HG03095 (cell line): Measurements from ENCODE around the gene IYD.
"Not testable (repeated sequence)": the region's sequence is repeated elsewhere in the genome, so short reads cannot be mapped to it uniquely, and the experiment has no call there.

Experiments
- ATAC-seq: cut with Tn5 transposase; IDR thresholded peaks from one replicate; pipeline ENCODE4 v1.9.1; 2021; ENCODE audit warnings: moderate library complexity; ENCODE audit not compliant: unreplicated experiment

The IYD gene

GRCh38 chr6:150352321-150353296, 16.2 kb upstream of the IYD start:
- no peak for ATAC-seq

- ATAC-seq: no peak
Observed at GRCh38 chr6:150353445-150353844, 15.4 kb upstream of the IYD start.

GRCh38 chr6:150354754-150355571, 13.8 kb upstream of the IYD start:
- no peak for ATAC-seq

GRCh38 chr6:150355932-150356331, 12.9 kb upstream of the IYD start:
- ATAC-seq: no peak

GRCh38 chr6:150361876-150362275, 6.9 kb upstream of the IYD start:
- ATAC-seq: no peak

- ATAC-seq: no peak
Observed at GRCh38 chr6:150363733-150364132, 5.1 kb upstream of the IYD start.

- ATAC-seq: no peak
Observed at GRCh38 chr6:150366118-150366778, 2.6 kb upstream of the IYD start.

GRCh38 chr6:150369408-150369807, 596 bp downstream of the IYD start:
- ATAC-seq: no peak

- no peak for ATAC-seq
Observed at GRCh38 chr6:150370112-150370511, 1.3 kb downstream of the IYD start.

- no peak for ATAC-seq
Observed at GRCh38 chr6:150371356-150371755, 2.5 kb downstream of the IYD start.

GRCh38 chr6:150372051-150372450, 3.2 kb downstream of the IYD start:
- ATAC-seq: no peak

- ATAC-seq: no peak
Observed at GRCh38 chr6:150373260-150373701, 4.5 kb downstream of the IYD start.

GRCh38 chr6:150374346-150374745, 5.5 kb downstream of the IYD start:
- not testable (repeated sequence) for ATAC-seq

- ATAC-seq: no peak
Observed at GRCh38 chr6:150377211-150377781, 8.5 kb downstream of the IYD start.

- no peak for ATAC-seq
Observed at GRCh38 chr6:150380256-150380655, 11.4 kb downstream of the IYD start.

- ATAC-seq: no peak
Observed at GRCh38 chr6:150382171-150382570, 13.4 kb downstream of the IYD start.

- ATAC-seq: no peak
Observed at GRCh38 chr6:150391414-150391813, 22.6 kb downstream of the IYD start.

- ATAC-seq: no peak
Observed at GRCh38 chr6:150391890-150392289, 23.1 kb downstream of the IYD start.

- no peak for ATAC-seq
Observed at GRCh38 chr6:150392452-150393220, 23.8 kb downstream of the IYD start.
